ENCODE data around the gene EIF5AL1.
"Not testable (repeated sequence)": the region's sequence is repeated elsewhere in the genome, so short reads cannot be mapped to it uniquely, and the experiment has no call there.

The EIF5AL1 gene

GRCh38 chr10:79488336-79488735, 24.0 kb upstream of the EIF5AL1 start:
- DNase-seq = peak; percentile 34

DNA sequence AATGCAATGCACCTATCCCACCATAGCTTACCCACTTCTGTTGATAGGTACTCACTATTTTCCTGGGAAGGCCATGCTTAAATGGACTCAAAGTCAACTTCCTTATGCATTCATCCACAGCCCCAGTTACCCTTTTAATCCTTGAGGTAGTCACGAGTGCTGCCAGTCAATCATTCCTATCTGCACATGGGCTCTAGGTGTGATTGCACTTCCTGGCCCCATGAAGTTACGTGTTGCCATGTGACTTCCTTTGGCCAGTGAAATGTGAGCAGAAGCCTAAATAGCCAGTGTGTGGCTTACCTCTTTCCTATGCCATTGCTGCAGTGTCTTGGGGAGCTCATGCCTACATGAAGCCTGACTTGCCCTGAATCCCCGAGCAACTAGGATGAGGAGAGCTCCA, 23.5 kb upstream of the EIF5AL1 start:
- DNase-seq = no peak

- no peak for DNase-seq
Observed at GRCh38 chr10:79490400-79491142, 21.8 kb upstream of the EIF5AL1 start.

- no peak for DNase-seq
Observed at GRCh38 chr10:79491143-79491835, 21.0 kb upstream of the EIF5AL1 start.

- DNase-seq = no peak
Observed at GRCh38 chr10:79492256-79492655, 20.1 kb upstream of the EIF5AL1 start.

GRCh38 chr10:79492839-79493238, 19.5 kb upstream of the EIF5AL1 start:
- DNase-seq = no peak

DNA sequence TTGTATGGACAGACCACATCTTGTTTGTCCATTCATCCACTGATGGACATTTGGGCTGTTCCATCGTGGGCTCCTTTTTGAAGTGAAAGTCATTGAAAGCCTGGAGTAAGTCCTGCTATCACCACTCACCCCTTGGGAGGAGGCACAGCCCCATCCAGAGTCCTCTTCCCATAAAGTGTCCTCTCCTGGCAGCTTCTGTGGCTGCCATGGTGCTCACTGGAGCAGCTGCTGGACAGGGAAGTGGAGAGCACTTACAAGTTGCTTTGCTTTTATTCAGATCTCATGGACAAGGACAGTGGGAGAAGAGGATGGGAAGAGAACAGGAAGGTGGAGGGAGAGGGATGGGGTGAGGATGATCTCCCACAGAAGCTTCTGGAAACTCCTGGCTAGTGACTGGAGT, 18.5 kb upstream of the EIF5AL1 start:
- no peak for DNase-seq

GRCh38 chr10:79494871-79495705, 17.2 kb upstream of the EIF5AL1 start:
- DNase-seq = no peak

DNA sequence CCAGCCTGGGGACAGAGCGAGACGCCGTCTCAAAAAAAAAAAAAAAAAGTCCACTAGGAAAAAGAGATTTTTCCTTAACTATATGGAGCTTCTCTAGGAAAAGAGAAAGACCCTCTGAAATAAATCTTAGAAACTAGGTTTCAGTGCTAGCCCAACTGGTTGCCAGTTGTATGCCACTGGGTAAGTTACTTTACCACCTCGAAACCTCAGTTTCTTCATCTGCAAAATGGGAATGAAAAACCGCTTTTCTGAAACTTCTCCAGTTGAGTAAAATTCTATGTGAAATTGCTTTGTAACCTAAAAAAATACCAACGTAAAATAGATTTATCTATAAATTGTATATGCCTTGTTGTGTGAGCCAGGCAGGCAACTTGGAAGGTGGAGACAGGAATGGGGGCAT, 16.5 kb upstream of the EIF5AL1 start:
- no peak for DNase-seq

GRCh38 chr10:79496896-79497295, 15.4 kb upstream of the EIF5AL1 start:
- DNase-seq = no peak

GRCh38 chr10:79498291-79498829, 14.0 kb upstream of the EIF5AL1 start:
- DNase-seq = no peak

GRCh38 chr10:79502561-79503309, 9.6 kb upstream of the EIF5AL1 start:
- no peak for DNase-seq

- DNase-seq = not testable (repeated sequence)
Observed at GRCh38 chr10:79503787-79504186, 8.5 kb upstream of the EIF5AL1 start.

- not testable (repeated sequence) for DNase-seq
Observed at GRCh38 chr10:79504483-79504882, 7.8 kb upstream of the EIF5AL1 start.

- not testable (repeated sequence) for DNase-seq
Observed at GRCh38 chr10:79505328-79505727, 7.0 kb upstream of the EIF5AL1 start.

DNA sequence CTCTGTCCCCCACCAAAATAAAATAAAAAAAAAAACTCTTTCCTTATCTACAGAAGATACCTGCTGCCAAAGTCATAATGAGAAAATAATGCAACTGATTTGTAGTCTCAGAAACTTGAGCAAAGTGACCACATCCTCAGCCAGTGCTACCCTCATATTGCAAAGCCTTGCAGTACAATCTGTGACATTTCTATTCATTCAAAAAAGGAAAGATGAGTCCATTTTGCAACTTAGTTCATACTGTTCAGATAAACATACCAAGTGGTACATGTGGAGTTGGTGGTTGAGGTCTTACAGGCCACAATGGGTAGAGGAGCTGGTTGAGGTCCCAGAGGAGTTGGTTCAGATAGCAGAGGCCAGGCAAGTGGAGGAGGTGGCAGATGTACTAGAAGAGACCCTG, 6.5 kb upstream of the EIF5AL1 start:
- no peak for DNase-seq

GRCh38 chr10:79507440-79508167, 4.7 kb upstream of the EIF5AL1 start:
- DNase-seq = no peak

DNA sequence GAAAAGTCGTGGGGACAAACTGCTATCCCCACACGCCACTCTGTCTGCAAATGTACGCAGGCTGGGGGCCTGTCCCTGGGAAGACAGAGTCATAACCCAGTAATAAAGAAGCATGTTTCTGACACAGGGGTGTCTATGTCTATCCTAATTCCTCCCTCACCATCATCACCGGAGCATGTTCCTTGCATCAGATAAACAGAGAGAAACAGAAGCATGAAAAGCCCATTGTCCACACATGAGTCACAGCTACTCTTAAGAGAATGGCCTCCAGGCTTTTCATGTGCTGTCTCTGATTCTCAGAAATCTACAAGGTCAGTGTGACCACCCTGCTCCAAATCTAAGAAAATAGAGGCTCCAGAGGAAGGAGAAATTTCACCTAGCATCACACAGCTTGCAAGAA, 4.1 kb upstream of the EIF5AL1 start:
- DNase-seq = not testable (repeated sequence)

DNA sequence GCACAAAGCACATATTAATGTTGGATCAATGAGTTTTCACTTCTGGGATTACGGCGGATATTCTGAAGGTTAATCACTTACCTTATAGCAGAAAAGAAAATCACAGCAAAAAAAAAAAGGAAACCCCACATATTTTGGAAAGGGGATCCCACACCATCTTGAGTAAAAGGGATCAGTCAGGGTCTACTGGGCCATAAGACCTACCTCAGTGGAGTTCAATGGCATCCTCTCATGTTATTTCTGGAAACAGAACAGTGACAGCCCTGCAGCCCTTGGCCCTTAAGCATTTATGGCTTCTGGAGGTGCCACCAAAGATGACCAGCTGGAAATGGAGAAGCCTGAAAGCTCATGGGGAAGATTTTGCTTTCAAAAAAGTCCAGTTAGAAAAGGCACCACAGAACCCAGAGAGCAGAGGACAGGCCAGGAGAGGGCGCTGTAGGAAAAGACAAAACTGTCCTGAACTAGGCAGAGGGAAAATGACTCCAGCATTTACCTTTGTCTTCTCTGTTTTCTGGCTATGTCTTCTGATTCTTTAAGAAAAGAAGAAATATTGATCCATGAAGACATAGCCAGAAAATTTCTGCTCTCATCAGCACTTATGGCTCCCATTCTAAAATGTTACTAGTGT, 2.9 kb upstream of the EIF5AL1 start:
- not testable (repeated sequence) for DNase-seq

DNA sequence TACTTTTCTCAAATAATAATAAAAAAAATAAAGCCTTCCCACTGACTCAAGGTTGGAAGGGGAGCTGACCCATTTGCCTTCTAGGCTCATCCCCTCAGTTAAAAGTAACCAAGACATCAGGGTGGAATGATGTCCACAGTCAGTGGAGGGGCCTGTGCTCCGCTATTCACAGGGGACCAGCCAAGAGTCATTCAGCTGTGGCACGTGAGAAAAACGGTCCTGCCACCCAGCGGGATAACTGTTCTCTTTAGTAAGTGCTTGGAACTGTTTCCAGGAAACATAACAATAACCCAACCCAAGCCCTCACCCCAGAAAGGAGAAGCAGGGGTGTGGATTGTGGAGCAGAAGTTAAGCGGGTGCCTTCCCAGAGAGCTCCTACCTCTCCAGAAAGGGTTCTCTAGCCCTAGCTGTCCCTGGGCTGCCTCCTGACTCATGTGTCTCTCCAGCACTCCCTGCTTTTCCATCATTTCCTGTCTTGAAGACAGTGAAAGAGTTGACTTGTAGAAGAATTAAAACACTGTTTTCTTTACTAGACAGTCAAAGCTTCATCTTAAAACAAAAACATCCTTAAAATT, 2.3 kb upstream of the EIF5AL1 start:
- DNase-seq = not testable (repeated sequence)

All from T1000 (cell line).